ENCODE measurements around the gene SARS1.

Gene SARS1

DNA sequence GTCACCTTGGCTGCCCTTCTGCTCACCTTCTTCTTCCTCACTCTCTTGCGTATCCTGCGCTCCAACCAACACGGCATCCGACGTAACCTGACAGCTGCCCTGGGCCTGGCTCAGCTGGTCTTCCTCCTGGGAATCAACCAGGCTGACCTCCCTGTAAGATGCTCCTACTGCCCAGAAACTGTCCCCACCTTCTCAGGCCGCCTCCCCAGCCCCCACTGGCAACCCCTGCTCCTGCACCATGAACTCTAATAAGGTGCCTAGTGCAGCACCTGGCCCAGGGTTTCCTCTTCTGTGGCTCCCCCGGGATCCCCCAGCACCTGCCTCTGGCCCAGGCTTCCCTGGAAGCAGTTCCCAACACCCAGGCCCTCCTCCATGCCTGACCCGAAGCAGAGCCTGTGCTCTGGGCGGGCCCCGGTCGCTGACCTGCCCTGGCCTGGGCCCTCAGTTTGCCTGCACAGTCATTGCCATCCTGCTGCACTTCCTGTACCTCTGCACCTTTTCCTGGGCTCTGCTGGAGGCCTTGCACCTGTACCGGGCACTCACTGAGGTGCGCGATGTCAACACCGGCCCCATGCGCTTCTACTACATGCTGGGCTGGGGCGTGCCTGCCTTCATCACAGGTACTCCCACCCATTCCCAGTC lies 56.4 kb downstream of the SARS1 start:
- H3K4me1 ChIP-seq (ENCODE audit: insufficient read depth, low read length), result no peaks in the 10 kb centered on the region
- no peak overlapping the region for H3K4me2 ChIP-seq (ENCODE audit: insufficient read depth, low read length)
- no peaks in the 10 kb centered on the region for H3K27me3 ChIP-seq (ENCODE audit: insufficient read depth, low read length, poor library complexity)
- H4K20me1 ChIP-seq (ENCODE audit: insufficient read depth, low read length), result no peaks in the 10 kb centered on the region
- no peak for DNase-seq
- no peak for TF ChIP-seq EZH2 (IDR thresholded peaks at IDR 0.05; ENCODE audit: borderline replicate concordance, low read depth, low read length, severe bottlenecking)
- TF ChIP-seq, protein P1, sequence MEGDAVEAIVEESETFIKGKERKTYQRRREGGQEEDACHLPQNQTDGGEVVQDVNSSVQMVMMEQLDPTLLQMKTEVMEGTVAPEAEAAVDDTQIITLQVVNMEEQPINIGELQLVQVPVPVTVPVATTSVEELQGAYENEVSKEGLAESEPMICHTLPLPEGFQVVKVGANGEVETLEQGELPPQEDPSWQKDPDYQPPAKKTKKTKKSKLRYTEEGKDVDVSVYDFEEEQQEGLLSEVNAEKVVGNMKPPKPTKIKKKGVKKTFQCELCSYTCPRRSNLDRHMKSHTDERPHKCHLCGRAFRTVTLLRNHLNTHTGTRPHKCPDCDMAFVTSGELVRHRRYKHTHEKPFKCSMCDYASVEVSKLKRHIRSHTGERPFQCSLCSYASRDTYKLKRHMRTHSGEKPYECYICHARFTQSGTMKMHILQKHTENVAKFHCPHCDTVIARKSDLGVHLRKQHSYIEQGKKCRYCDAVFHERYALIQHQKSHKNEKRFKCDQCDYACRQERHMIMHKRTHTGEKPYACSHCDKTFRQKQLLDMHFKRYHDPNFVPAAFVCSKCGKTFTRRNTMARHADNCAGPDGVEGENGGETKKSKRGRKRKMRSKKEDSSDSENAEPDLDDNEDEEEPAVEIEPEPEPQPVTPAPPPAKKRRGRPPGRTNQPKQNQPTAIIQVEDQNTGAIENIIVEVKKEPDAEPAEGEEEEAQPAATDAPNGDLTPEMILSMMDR (IDR thresholded peaks at IDR 0.05; ENCODE audit: borderline replicate concordance, extremely low read depth, low read length, poor library complexity, severe bottlenecking), result no peak
- H3K9me3 ChIP-seq (ENCODE audit: insufficient read depth, low read length, severe bottlenecking), result no peaks in the 10 kb centered on the region
- ATAC-seq (ENCODE audit: insufficient read depth, low read depth), result no peak
- no peak overlapping the region for H3K9ac ChIP-seq (ENCODE audit: low read depth, low read length)
- no peak overlapping the region for H3K4me3 ChIP-seq (ENCODE audit: low read depth in 1 of 2, low read length in 2 of 2)
- H2AFZ ChIP-seq (ENCODE audit: low read depth, low read length), result no peak overlapping the region
- no peaks in the 10 kb centered on the region; the same call in 1 of the 2 replicates for H3K36me3 ChIP-seq (ENCODE audit: insufficient read depth, low read length)
- H3K27ac ChIP-seq (ENCODE audit: low read length), result no peak overlapping the region
- no peaks in the 10 kb centered on the region for H3K79me2 ChIP-seq (ENCODE audit: insufficient read depth, low read length)

DNA sequence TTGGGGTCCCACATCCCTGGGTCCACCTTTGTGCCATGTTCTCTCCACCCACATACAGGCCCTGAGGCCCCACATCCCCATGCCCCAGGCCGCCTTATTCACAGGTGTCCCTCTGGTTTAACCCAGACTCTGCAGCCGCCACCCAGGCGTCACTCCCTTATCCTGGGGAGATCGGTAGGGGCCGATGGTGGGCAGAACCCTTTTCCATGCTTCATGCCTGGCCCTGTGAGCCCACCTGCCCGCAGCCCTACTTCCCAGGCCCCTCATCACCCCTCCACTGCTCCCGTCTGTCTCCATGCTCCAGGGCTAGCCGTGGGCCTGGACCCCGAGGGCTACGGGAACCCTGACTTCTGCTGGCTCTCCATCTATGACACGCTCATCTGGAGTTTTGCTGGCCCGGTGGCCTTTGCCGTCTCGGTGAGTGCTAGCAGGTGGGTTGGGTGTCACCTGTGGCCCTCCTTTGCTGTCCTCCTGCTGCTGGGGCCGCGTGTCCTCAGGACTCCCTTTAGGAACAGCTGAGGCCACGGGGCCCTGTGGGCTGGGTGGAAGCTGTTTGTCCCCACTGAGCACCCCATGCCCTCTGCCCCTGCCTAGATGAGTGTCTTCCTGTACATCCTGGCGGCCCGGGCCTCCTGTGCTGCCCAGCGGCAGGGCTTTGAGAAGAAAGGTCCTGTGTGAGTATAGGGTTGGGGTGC lies 57.1 kb downstream of the SARS1 start:
- ATAC-seq (ENCODE audit: insufficient read depth, low read depth), result no peak
- Histone ChIP-seq H3K79me2 (ENCODE audit: insufficient read depth, low read length) (no peaks in the 10 kb centered on the region), H3K4me1 (ENCODE audit: insufficient read depth, low read length) (no peaks in the 10 kb centered on the region), H3K4me3 (ENCODE audit: low read depth in 1 of 2, low read length in 2 of 2) (no peak overlapping the region), H2AFZ (ENCODE audit: low read depth, low read length) (no peak overlapping the region), H3K9ac (ENCODE audit: low read depth, low read length) (no peak overlapping the region), H3K27ac (ENCODE audit: low read length) (no peak overlapping the region), H3K9me3 (ENCODE audit: insufficient read depth, low read length, severe bottlenecking) (no peaks in the 10 kb centered on the region), H3K4me2 (ENCODE audit: insufficient read depth, low read length) (no peak overlapping the region), H3K27me3 (ENCODE audit: insufficient read depth, low read length, poor library complexity) (no peaks in the 10 kb centered on the region), H3K36me3 (ENCODE audit: insufficient read depth, low read length) (no peaks in the 10 kb centered on the region; the same call in 1 of the 2 replicates), H4K20me1 (ENCODE audit: insufficient read depth, low read length) (no peaks in the 10 kb centered on the region)
- no peak for DNase-seq
- no peak for TF ChIP-seq EZH2 (IDR thresholded peaks at IDR 0.05; ENCODE audit: borderline replicate concordance, low read depth, low read length, severe bottlenecking)
- TF ChIP-seq, protein P1 (IDR thresholded peaks at IDR 0.05; ENCODE audit: borderline replicate concordance, extremely low read depth, low read length, poor library complexity, severe bottlenecking), result no peak

DNA sequence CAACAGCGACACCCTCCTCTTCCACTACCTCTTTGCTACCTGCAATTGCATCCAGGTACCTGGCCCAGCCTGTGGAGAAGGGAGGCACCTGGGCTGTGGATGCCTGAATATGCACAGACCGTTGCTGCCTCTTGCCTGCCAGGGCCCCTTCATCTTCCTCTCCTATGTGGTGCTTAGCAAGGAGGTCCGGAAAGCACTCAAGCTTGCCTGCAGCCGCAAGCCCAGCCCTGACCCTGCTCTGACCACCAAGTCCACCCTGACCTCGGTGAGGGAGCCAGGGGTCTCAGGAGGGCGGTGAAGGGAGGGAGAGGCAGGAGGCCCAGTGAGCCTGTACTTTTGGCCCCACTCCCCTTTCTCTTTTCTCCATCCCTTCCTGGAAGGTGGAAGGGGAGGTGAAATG lies 57.7 kb downstream of the SARS1 start:
- Histone ChIP-seq H3K9ac (ENCODE audit: low read depth, low read length) (no peak overlapping the region), H2AFZ (ENCODE audit: low read depth, low read length) (no peak overlapping the region), H3K4me1 (ENCODE audit: insufficient read depth, low read length) (no peaks in the 10 kb centered on the region), H3K27ac (ENCODE audit: low read length) (no peak overlapping the region), H3K4me2 (ENCODE audit: insufficient read depth, low read length) (no peak overlapping the region), H3K79me2 (ENCODE audit: insufficient read depth, low read length) (no peaks in the 10 kb centered on the region), H3K36me3 (ENCODE audit: insufficient read depth, low read length) (no peaks in the 10 kb centered on the region; the same call in 1 of the 2 replicates), H3K27me3 (ENCODE audit: insufficient read depth, low read length, poor library complexity) (no peaks in the 10 kb centered on the region), H4K20me1 (ENCODE audit: insufficient read depth, low read length) (no peaks in the 10 kb centered on the region), H3K4me3 (ENCODE audit: low read depth in 1 of 2, low read length in 2 of 2) (no peak overlapping the region), H3K9me3 (ENCODE audit: insufficient read depth, low read length, severe bottlenecking) (no peaks in the 10 kb centered on the region)
- TF ChIP-seq EZH2 (IDR thresholded peaks at IDR 0.05; ENCODE audit: borderline replicate concordance, low read depth, low read length, severe bottlenecking), result no peak
- TF ChIP-seq, protein P1 (IDR thresholded peaks at IDR 0.05; ENCODE audit: borderline replicate concordance, extremely low read depth, low read length, poor library complexity, severe bottlenecking), result no peak
- ATAC-seq (ENCODE audit: insufficient read depth, low read depth), result no peak
- no peak for DNase-seq

Measured in DND-41 (cell line).